Endothelial cell of umbilical vein (primary cell): ENCODE results near the gene TPK1. TPM values are rescaled to one million over a fixed set of nuclear protein-coding genes. Genes with fewer than 3 reads are reported as not detected.

Source experiments
- BruUV-seq: library from RNA; stranded (reverse); fragments of 400-500 nt; replicated peaks from 2 replicates; lab custom pipeline; 2021; lab: Mats Ljungman, UMichigan
- CTCF ChIA-PET: fragments of 300-600, 350-600 bp; sonication (Branson Sonifier 250); formaldehyde crosslinking; loops from one replicate; lab custom pipeline; 2021; ENCODE audit warnings: antibody characterized with exemption, inconsistent platforms; lab: Charles Lee
- POLR2A ChIA-PET: fragments of 300-600, 350-600 bp; sonication (Branson Sonifier 250); formaldehyde crosslinking; loops from one replicate; lab custom pipeline; 2021; ENCODE audit warnings: antibody characterized with exemption, inconsistent platforms; lab: Charles Lee
- DNase-seq: peaks from one replicate; pipeline ENCODE4 v3.0.0-alpha.2; 2011; ENCODE audit warnings: low read depth, low spot score
- FAIRE-seq: peaks from 2 replicates; lab custom pipeline; 2011; peaks lifted over from hg19 to GRCh38; lab: Jason Lieb, UNC
- H2AFZ ChIP-seq: 2 replicates; pipeline ENCODE4 v1.6.0; 2012; ENCODE audit warnings: low read depth, low read length, control low read depth, inconsistent platforms
- H3K27ac ChIP-seq: 2 replicates; pipeline ENCODE4 v1.5.1; 2011; ENCODE audit warnings: low read depth, mild to moderate bottlenecking, control low read depth, low read length, moderate library complexity; ENCODE audit not compliant: insufficient read depth
- H3K27me3 ChIP-seq, 2 experiments: 2 replicates each; pipeline versions ENCODE4 v1.6.0 to v1.6.1; 2011; ENCODE audit warnings: low read length in 2 of 2, mixed read lengths in 1 of 2; ENCODE audit not compliant: control insufficient read depth in 2 of 2, insufficient read depth in 2 of 2
- H3K36me3 ChIP-seq, 2 experiments: 2 replicates in 1 of 2; 3 replicates in 1 of 2; pipeline ENCODE4 v1.5.1; 2011; ENCODE audit warnings: low read length in 2 of 2, mild to moderate bottlenecking in 1 of 2, moderate library complexity in 1 of 2; ENCODE audit not compliant: control insufficient read depth in 2 of 2, insufficient read depth in 2 of 2; ENCODE audit errors: extremely low read depth in 1 of 2
- H3K4me1 ChIP-seq: 3 replicates; pipeline ENCODE4 v1.5.1; 2011; ENCODE audit warnings: mild to moderate bottlenecking, low read length; ENCODE audit not compliant: control insufficient read depth, insufficient read depth; ENCODE audit errors: extremely low read depth
- H3K4me2 ChIP-seq: 2 replicates; pipeline ENCODE4 v1.6.1; 2011; ENCODE audit warnings: low read length, control low read depth, mixed read lengths; ENCODE audit not compliant: insufficient read depth
- H3K4me3 ChIP-seq, 3 experiments: fragments of 200-600 bp in 1 of 3; sonication (generic), shearing (Covaris generic) in 1 of 3; replicated peaks in 1 of 3; 2 replicates each; pipeline ENCODE4 v1.5.1; 2011 to 2016; ENCODE audit warnings: control low read depth in 3 of 3, low read length in 3 of 3, mild to moderate bottlenecking in 2 of 3, inconsistent platforms in 1 of 3, low read depth in 1 of 3, moderate library complexity in 1 of 3; ENCODE audit not compliant: insufficient read depth in 1 of 3
- H3K79me2 ChIP-seq: 2 replicates; pipeline ENCODE4 v1.6.0; 2012; ENCODE audit warnings: low read length, inconsistent platforms; ENCODE audit not compliant: control insufficient read depth, insufficient read depth
- H3K9ac ChIP-seq: replicated peaks from 2 replicates; pipeline ENCODE3; 2011; ENCODE audit warnings: low read length, control low read depth; ENCODE audit not compliant: insufficient read depth; ENCODE audit errors: extremely low read depth
- H3K9me1 ChIP-seq: replicated peaks from 3 replicates; pipeline ENCODE4 v1.6.0; 2011; ENCODE audit warnings: mild to moderate bottlenecking, low read length; ENCODE audit not compliant: control insufficient read depth, insufficient read depth; ENCODE audit errors: extremely low read depth
- H3K9me3 ChIP-seq: replicated peaks from 2 replicates; pipeline ENCODE4 v1.5.1; 2012; ENCODE audit warnings: low read length, inconsistent platforms; ENCODE audit not compliant: control insufficient read depth, insufficient read depth
- H4K20me1 ChIP-seq: replicated peaks from 2 replicates; pipeline ENCODE3; 2011; ENCODE audit warnings: mild to moderate bottlenecking, low read length; ENCODE audit not compliant: control insufficient read depth, insufficient read depth; ENCODE audit errors: extremely low read depth
- CTCF ChIP-seq, 2 donors: IDR thresholded peaks; 1 replicate in 1 of 2; 2 replicates in 1 of 2; pipeline ENCODE4 v1.5.1; 2011; ENCODE audit warnings: low read length in 2 of 2, mild to moderate bottlenecking in 2 of 2, moderate library complexity in 2 of 2, control low read depth in 1 of 2, inconsistent platforms in 1 of 2, low read depth in 1 of 2; ENCODE audit not compliant: insufficient read depth in 1 of 2; ENCODE audit errors: extremely low read depth in 1 of 2
- MAX ChIP-seq: IDR thresholded peaks from 2 replicates; pipeline ENCODE4 v1.6.1; 2011; ENCODE audit not compliant: insufficient read depth, insufficient read length
- MYC ChIP-seq: IDR thresholded peaks from one replicate; pipeline ENCODE4 v1.6.1; 2011; ENCODE audit warnings: mild to moderate bottlenecking, low read depth, low read length
- POLR2A ChIP-seq: IDR thresholded peaks from 2 replicates; pipeline ENCODE4 v1.6.1; 2012; ENCODE audit warnings: low read depth, mild to moderate bottlenecking, control low read depth, low read length
- POLR2AphosphoS5 ChIP-seq: IDR thresholded peaks from 2 replicates; pipeline ENCODE4 v1.6.1; 2012; ENCODE audit warnings: low read depth, mild to moderate bottlenecking, control low read depth, low read length, moderate library complexity; ENCODE audit not compliant: insufficient read depth
- dilution Hi-C: fragments of 300-500 bp; cut with MboI; formaldehyde crosslinking; loops from one replicate; pipeline ENCODE4 v1.15.0; 2019; ENCODE audit warnings: low sequenced_read_pairs; ENCODE audit not compliant: extremely low pct_ligation_motif_present
- intact Hi-C: fragments of 100-400 bp; cut with micrococcal nuclease; formaldehyde crosslinking; loops from one replicate; pipeline ENCODE4 v1.10.0; 2022
- polyA plus RNA-seq, 4 experiments: library from polyadenylated mRNA; depleted of rRNA in 3 of 4; stranded (reverse) in 3 of 4; unstranded in 1 of 4; fragments of >200 nt; gene quantifications; 2 replicates each; pipeline versions ENCODE4 v1.2.1 to v1.2.3, GENCODE V29; 2011 to 2012; ENCODE audit warnings: missing spikeins in 1 of 4
- total RNA-seq: library from RNA; stranded (reverse); gene quantifications from 2 replicates; pipeline ENCODE4 v1.2.3, GENCODE V29; 2021

TPK1 gene
- total and polyA plus RNA-seq, 2 donors (not counting 3 experiments of a cell fraction or from before 2014, with no cell fraction given), result 7.5 to 9.3 TPM

GRCh38 chr7:144830024-144830785 is 5.6 kb downstream of the TPK1 start:
- Histone ChIP-seq H2AFZ (no peak overlapping the region), H3K9me3 (no peaks in the 10 kb centered on the region)
- no peak for FAIRE-seq

More at GRCh38 chr7:144830024-144830785, 5.6 kb downstream of the TPK1 start:
- dilution Hi-C loops (no loop called here), intact Hi-C loops (no loop called here)
- no peaks in the 10 kb centered on the region for H3K79me2 ChIP-seq
- DNase-seq, result no peak
- no TSS peak for BruUV-seq
- no peak overlapping the region for H3K4me2 ChIP-seq
- H3K9ac ChIP-seq, result no peak overlapping the region
- POLR2A ChIA-PET, result no interaction called here
- no peak overlapping the region for H3K4me3 ChIP-seq
- no peaks in the 10 kb centered on the region for H4K20me1 ChIP-seq
- H3K27me3 ChIP-seq, result no peaks in the 10 kb centered on the region
- CTCF ChIA-PET, result no interaction called here
- no peak overlapping the region for H3K27ac ChIP-seq
- H3K36me3 ChIP-seq, result no peaks in the 10 kb centered on the region
- TF ChIP-seq MYC (no peak), MAX (no peak), POLR2AphosphoS5 (no peak), CTCF (IDR thresholded peaks at IDR 0.05; ENCODE audit: extremely low read depth in 1 of 2, insufficient read depth in 1 of 2, low read depth in 1 of 2, low read length in 2 of 2) (no peak), POLR2A (no peak)
- no peaks in the 10 kb centered on the region for H3K9me1 ChIP-seq
- peaks cover 14% of the 10 kb centered on the region for H3K4me1 ChIP-seq
